WTC11 (cell line): Measurements from ENCODE around the gene SH3GL2. TPM values are rescaled to one million over a fixed set of nuclear protein-coding genes. Genes with fewer than 3 reads are reported as not detected.

Experiments used
- ATAC-seq: fragments of 200-7000 bp; cut with Tn5 transposase; 2 replicates; pipeline ENCODE4 v1.10.0; 2021; ENCODE audit warnings: mild to moderate bottlenecking, moderate library complexity
- CTCF ChIA-PET: fragments of 300-600 bp; sonication (Branson Sonifier 250); formaldehyde crosslinking; loops from one replicate; lab custom pipeline; 2021; ENCODE audit warnings: antibody characterized with exemption; lab: Charles Lee
- POLR2A ChIA-PET: fragments of 350-600 bp; sonication (Branson Sonifier 250); formaldehyde crosslinking; loops from one replicate; lab custom pipeline; 2021; ENCODE audit warnings: antibody characterized with exemption; lab: Charles Lee
- DNase-seq: peaks from one replicate; pipeline ENCODE4 v3.0.0; 2021; ENCODE audit warnings: low spot score
- H3K27ac Mint-ChIP-seq: 2 replicates; pipeline ENCODE4 v1.8.0; 2021; ENCODE audit warnings: mixed read lengths
- H3K27me3 Mint-ChIP-seq: 2 replicates; pipeline ENCODE4 v1.8.0; 2021; ENCODE audit warnings: low read depth, mild to moderate bottlenecking, moderate library complexity, mixed read lengths
- H3K36me3 Mint-ChIP-seq: 2 replicates; pipeline ENCODE4 v1.8.0; 2021; ENCODE audit warnings: mixed read lengths
- H3K4me1 Mint-ChIP-seq: 2 replicates; pipeline ENCODE4 v1.8.0; 2022; ENCODE audit warnings: mixed read lengths
- H3K4me3 Mint-ChIP-seq: 2 replicates; pipeline ENCODE4 v1.8.0; 2021; ENCODE audit warnings: mild to moderate bottlenecking, moderate library complexity, mixed read lengths
- H3K9me3 Mint-ChIP-seq: 2 replicates; pipeline ENCODE4 v1.8.0; 2021; ENCODE audit warnings: mixed read lengths
- CREB1 ChIP-seq: sonication (generic); formaldehyde crosslinking; IDR thresholded peaks from 2 replicates; pipeline ENCODE4 v1.8.0; 2023; ENCODE audit warnings: mild to moderate bottlenecking, missing genetic modification reagents
- GTF2I ChIP-seq: fragments of 250-450 bp; sonication (Bioruptor Pico); conservative IDR thresholded peaks from 2 replicates; pipeline ENCODE4 v1.4.0; 2021; ENCODE audit warnings: mild to moderate bottlenecking
- JUN ChIP-seq: sonication (generic); formaldehyde crosslinking; IDR thresholded peaks from 2 replicates; pipeline ENCODE4 v1.8.0; 2023; ENCODE audit warnings: mild to moderate bottlenecking, missing genetic modification reagents
- MLX ChIP-seq: sonication (generic); formaldehyde crosslinking; IDR thresholded peaks from 2 replicates; pipeline ENCODE4 v1.8.1; 2023; ENCODE audit warnings: mild to moderate bottlenecking, missing genetic modification reagents, moderate library complexity
- MXD4 ChIP-seq: fragments of 250-450 bp; sonication (Bioruptor Pico); IDR thresholded peaks from 2 replicates; pipeline ENCODE4 v1.8.0; 2021; ENCODE audit warnings: mild to moderate bottlenecking, moderate library complexity, borderline replicate concordance
- NFE2L1 ChIP-seq: sonication (generic); formaldehyde crosslinking; IDR thresholded peaks from 2 replicates; pipeline ENCODE4 v1.8.1; 2023; ENCODE audit warnings: missing genetic modification reagents
- NFYB ChIP-seq: sonication (generic); formaldehyde crosslinking; conservative IDR thresholded peaks from 2 replicates; pipeline ENCODE4 v1.8.0; 2022; ENCODE audit warnings: low read depth, missing genetic modification reagents
- PREB ChIP-seq: sonication (generic); formaldehyde crosslinking; IDR thresholded peaks from 2 replicates; pipeline ENCODE4 v1.8.1; 2022; ENCODE audit warnings: mild to moderate bottlenecking, missing genetic modification reagents, moderate library complexity, borderline replicate concordance
- SMAD4 ChIP-seq: sonication (generic); formaldehyde crosslinking; IDR thresholded peaks from 2 replicates; pipeline ENCODE4 v1.8.0; 2022; ENCODE audit warnings: mild to moderate bottlenecking, missing genetic modification reagents
- STAT6 ChIP-seq: sonication (generic); formaldehyde crosslinking; conservative IDR thresholded peaks from 2 replicates; pipeline ENCODE4 v1.8.1; 2023; ENCODE audit warnings: mild to moderate bottlenecking, low read depth, missing genetic modification reagents, moderate library complexity
- total RNA-seq: library from RNA; stranded (reverse); gene quantifications from 3 replicates; pipeline ENCODE4 v1.2.3, GENCODE V29; 2021
- TF ChIP-seq, protein P1 (sequence below): fragments of 200-600 bp; IDR thresholded peaks from 2 replicates; pipeline ENCODE4 v1.8.0; 2022; ENCODE audit warnings: antibody characterized with exemption
- TF ChIP-seq, protein P2 (sequence below): sonication (generic); formaldehyde crosslinking; IDR thresholded peaks from 2 replicates; pipeline ENCODE4 v1.8.0; 2022; ENCODE audit warnings: mild to moderate bottlenecking, missing genetic modification reagents
- TF ChIP-seq, protein P3 (sequence below): sonication (generic); formaldehyde crosslinking; IDR thresholded peaks from 2 replicates; pipeline ENCODE4 v1.8.0; 2022; ENCODE audit warnings: mild to moderate bottlenecking, missing genetic modification reagents

SH3GL2 gene
- total RNA-seq, 1 experiment from 2014 or later, result 4.2 TPM

DNA sequence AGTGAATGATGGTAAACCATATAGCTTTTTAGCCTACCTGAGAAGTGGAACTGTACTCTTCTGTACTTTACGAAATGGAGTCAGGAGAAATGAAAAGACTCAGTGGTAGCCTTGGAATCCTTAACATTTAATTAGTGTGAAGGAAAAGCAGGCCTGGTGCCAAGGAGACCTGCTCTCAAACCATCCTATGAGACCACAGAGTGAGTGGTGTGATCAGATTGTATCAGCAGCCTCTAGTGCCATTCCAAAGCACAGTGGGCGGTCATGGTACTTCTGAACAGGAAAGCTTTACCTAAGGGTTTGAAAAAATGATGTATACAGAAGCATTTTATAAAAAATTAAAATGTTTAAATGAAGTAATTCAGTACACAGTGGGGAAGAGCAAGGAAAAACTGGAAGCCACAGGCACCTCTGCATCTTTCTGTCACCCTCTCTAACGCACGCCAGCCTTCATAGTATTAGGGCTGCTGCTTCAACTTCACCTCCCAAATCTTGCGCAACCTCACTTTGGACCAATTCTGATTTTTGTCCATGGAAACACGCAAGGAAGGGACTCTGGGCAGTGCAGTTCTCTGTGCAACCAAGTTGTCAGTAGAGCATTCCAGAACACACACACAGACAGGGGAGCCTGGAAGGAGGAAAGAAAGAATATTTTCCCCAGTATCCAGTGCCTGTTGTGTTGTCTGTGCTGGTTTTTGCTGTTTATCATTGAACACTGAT is 203.7 kb downstream of the SH3GL2 start:
- no peak overlapping the region for H3K27ac Mint-ChIP-seq
- 0 out of 2 replicates have a peak, but pooled peaks cover 7% of the 10 kb centered on the region for H3K9me3 Mint-ChIP-seq
- no peak for ATAC-seq
- H3K27me3 Mint-ChIP-seq, result no peaks in the 10 kb centered on the region
- no peak for DNase-seq
- POLR2A ChIA-PET, result no interaction called here
- H3K4me1 Mint-ChIP-seq, result no peaks in the 10 kb centered on the region
- CTCF ChIA-PET, result interaction anchor here (0.6 to 0.9 kb wide), 2 partner anchors 122 to 431 kb away, joined by 3 read pairs; no protein-coding TSS in a partner anchor
- H3K4me3 Mint-ChIP-seq, result no peak overlapping the region
- H3K36me3 Mint-ChIP-seq, result no peaks in the 10 kb centered on the region
- no peak for TF ChIP-seq PREB (CRISPR knock-in tag)
- TF ChIP-seq JUN (CRISPR knock-in tag), result no peak
- TF ChIP-seq SMAD4 (CRISPR knock-in tag), result no peak

GRCh38 chr9:17783227-17783626 is 204.4 kb downstream of the SH3GL2 start:
- CTCF ChIA-PET, result interaction anchor here (0.6 to 0.9 kb wide), 2 partner anchors 122 to 430 kb away, joined by 3 read pairs; no protein-coding TSS in a partner anchor
- no peak for ATAC-seq
- no peaks in the 10 kb centered on the region for H3K4me1 Mint-ChIP-seq
- TF ChIP-seq NFE2L1 (no peak), NFYB (CRISPR knock-in tag) (no peak), MLX (no peak), PREB (CRISPR knock-in tag) (no peak), GTF2I (CRISPR knock-in tag) (no peak), STAT6 (CRISPR knock-in tag) (no peak), MXD4 (CRISPR knock-in tag) (no peak), CREB1 (CRISPR knock-in tag) (no peak)
- TF ChIP-seq, protein P1, sequence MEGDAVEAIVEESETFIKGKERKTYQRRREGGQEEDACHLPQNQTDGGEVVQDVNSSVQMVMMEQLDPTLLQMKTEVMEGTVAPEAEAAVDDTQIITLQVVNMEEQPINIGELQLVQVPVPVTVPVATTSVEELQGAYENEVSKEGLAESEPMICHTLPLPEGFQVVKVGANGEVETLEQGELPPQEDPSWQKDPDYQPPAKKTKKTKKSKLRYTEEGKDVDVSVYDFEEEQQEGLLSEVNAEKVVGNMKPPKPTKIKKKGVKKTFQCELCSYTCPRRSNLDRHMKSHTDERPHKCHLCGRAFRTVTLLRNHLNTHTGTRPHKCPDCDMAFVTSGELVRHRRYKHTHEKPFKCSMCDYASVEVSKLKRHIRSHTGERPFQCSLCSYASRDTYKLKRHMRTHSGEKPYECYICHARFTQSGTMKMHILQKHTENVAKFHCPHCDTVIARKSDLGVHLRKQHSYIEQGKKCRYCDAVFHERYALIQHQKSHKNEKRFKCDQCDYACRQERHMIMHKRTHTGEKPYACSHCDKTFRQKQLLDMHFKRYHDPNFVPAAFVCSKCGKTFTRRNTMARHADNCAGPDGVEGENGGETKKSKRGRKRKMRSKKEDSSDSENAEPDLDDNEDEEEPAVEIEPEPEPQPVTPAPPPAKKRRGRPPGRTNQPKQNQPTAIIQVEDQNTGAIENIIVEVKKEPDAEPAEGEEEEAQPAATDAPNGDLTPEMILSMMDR, result no peak
- TF ChIP-seq, protein P2, sequence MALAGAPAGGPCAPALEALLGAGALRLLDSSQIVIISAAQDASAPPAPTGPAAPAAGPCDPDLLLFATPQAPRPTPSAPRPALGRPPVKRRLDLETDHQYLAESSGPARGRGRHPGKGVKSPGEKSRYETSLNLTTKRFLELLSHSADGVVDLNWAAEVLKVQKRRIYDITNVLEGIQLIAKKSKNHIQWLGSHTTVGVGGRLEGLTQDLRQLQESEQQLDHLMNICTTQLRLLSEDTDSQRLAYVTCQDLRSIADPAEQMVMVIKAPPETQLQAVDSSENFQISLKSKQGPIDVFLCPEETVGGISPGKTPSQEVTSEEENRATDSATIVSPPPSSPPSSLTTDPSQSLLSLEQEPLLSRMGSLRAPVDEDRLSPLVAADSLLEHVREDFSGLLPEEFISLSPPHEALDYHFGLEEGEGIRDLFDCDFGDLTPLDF, result no peak
- TF ChIP-seq, protein P3, sequence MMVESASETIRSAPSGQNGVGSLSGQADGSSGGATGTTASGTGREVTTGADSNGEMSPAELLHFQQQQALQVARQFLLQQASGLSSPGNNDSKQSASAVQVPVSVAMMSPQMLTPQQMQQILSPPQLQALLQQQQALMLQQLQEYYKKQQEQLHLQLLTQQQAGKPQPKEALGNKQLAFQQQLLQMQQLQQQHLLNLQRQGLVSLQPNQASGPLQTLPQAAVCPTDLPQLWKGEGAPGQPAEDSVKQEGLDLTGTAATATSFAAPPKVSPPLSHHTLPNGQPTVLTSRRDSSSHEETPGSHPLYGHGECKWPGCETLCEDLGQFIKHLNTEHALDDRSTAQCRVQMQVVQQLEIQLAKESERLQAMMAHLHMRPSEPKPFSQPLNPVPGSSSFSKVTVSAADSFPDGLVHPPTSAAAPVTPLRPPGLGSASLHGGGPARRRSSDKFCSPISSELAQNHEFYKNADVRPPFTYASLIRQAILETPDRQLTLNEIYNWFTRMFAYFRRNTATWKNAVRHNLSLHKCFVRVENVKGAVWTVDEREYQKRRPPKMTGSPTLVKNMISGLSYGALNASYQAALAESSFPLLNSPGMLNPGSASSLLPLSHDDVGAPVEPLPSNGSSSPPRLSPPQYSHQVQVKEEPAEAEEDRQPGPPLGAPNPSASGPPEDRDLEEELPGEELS (CRISPR knock-in tag), result no peak
- TF ChIP-seq, all 79 proteins: peak for 0
- Mint-ChIP-seq H3K36me3 (no peaks in the 10 kb centered on the region), H3K4me3 (no peak overlapping the region), H3K9me3 (0 out of 2 replicates have a peak, but pooled peaks cover 7% of the 10 kb centered on the region), H3K27me3 (no peaks in the 10 kb centered on the region), H3K27ac (no peak overlapping the region)
- POLR2A ChIA-PET, result no interaction called here
- DNase-seq, result no peak
